C1 segment of cervical spinal cord (tissue), 14 donors: ENCODE results near the gene COLEC11.

ENCODE experiments used
- DNase-seq, 14 donors: peaks; one replicate each; lab custom pipeline; 2025; lab: John Stamatoyannopoulos, UW

Gene COLEC11

DNA sequence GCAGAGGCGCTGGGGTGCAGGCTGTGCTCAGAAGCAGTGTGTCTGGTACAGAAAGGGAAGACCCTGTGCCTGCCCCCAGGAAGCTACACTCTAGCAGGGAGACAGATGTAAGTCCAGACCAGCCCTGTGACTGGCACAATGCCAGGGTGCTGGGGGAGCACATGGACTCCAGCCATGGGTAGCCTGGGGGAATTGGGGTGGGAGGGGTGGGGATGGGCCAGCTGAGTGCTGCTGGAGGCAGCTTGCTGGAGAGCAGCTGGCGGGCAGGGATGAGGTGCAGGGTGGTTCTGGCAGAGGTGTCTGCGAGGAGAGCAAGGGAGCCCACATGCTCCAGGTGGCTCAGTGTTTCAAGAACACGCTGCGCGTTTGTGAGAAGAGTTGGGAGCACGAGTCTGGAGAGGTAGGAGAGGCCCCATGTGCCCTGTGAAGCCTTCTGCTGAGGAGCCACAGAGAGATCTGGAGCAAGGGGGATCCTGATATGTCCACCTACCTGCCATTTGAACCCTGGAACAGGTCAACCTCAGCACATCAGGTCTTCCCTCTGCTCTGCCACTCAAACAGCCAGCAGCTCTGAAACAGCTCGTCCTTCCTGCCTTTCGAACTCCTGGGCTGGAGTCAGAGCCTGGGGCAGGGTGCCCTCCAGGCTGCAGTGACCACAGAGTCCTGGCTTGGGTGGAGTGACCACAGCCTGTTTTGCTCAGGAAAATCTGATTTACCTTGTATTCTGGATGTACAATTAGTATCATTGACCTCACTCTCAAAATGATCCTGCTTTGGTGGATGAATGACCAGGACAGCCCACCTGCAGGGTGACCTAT, 78.2 kb downstream of the COLEC11 start:
- DNase-seq: no peak

DNA sequence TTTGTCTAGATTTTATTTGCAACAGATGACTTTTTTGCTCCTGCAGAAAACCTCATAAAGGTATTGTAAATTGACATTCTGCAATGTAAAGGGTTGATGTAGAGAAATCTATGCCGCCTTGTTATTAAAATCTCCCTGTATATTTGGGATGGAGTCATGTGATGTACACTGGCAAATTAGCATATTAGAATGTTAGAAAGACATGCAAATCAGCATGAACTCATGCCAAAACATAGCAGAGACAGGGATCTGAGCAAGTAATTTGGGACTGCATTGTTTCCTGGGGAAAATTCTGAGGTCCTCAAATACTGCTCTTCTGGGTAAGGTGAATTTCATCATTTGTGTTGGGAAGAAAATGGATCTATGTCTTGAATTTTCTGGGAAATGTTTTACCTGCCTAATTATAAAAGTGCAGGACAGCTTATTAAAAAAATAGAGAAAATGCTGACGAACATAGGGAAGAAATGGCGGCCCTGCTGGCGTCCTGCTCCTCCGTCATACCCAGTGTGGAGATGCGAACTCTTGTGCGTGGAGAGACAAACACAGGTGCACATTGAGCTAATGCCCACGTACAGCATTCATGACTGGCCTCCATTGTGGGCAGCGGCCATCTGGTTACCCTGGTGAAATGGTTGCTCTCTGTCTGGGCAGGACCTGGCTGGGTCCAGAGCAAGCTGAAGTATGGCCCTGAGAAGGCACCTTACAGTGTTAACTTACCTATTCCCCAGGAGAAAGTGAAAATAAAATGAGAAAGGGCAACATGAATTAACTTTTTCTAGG, 79.3 kb downstream of the COLEC11 start:
- no peak for DNase-seq

DNA sequence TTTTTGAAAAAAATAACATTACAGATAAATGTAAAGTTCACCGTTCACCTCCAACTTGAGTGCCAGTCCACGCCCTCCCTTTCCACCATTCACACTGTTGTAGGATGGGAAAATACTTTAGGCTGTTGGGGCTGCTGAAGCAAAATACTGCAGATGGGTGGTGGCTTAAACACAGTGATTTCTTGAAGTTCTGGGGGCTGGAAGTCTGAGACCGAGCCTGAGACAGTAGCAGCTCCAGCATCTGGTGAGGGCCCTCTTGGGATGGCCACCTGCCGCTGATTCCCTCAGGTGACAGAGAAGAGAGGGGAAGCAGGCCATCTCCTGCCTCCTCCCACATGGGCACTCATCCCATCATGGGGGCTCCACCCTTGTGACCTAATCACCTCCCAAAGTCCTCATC, 80.8 kb downstream of the COLEC11 start:
- no peak for DNase-seq

DNA sequence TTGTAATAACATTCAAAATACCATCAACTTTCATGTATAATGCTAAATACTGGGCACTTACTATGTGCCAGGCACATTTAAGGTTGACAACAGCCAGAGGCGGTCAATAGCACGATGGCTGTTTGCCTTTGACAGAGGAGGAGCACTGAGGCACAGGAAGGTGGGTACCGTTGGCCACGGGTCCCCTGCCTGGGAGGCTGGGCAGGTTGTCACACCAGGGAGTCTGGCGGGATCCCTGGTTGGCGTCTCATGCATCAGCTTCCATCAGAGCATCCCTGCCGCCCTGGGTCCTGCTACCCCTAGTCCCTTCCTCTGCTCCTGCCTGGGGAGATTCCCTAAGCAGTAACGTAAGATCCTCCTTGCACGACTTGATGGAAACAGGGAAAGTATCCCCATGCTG, 82.5 kb downstream of the COLEC11 start:
- no peak for DNase-seq

DNA sequence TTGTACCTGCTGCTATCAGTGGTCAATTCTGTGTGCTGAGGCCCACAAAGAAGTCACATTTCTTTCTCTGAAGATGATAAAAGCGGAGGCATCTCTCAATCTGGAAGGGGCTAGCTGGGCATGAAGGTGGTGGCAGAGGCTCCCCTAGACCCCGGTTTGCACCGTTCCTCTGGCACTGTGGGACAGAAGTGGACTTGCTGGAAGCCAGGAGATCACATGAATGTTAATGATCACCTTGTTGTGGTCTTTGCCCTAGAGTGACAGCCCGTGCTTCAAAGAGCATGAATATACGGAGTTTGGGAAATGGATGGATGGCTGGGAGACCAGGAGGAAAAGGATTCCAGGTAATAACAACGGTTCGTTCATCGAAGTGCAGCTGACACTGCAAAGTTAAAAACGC, 83.3 kb downstream of the COLEC11 start:
- DNase-seq: no peak

DNA sequence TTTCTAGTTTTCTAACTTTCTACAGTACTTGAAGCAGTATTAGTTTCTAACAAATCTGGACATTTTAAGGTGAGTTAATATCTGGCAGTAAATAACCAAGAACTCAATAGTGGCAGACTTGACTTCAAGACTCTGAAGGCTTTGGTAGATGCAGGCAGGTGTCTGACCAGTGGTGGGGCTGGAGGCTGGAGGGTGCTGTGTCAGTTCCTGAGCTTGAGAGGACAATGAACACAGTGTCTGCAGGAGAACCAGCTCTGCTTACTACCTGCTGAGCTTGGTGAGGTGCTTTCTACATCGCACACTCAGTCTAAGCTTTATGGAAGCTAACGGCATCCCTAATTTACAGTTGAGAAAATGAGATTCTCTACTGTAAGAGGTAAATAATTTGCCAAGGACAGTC, 84.3 kb downstream of the COLEC11 start:
- DNase-seq: no peak

DNA sequence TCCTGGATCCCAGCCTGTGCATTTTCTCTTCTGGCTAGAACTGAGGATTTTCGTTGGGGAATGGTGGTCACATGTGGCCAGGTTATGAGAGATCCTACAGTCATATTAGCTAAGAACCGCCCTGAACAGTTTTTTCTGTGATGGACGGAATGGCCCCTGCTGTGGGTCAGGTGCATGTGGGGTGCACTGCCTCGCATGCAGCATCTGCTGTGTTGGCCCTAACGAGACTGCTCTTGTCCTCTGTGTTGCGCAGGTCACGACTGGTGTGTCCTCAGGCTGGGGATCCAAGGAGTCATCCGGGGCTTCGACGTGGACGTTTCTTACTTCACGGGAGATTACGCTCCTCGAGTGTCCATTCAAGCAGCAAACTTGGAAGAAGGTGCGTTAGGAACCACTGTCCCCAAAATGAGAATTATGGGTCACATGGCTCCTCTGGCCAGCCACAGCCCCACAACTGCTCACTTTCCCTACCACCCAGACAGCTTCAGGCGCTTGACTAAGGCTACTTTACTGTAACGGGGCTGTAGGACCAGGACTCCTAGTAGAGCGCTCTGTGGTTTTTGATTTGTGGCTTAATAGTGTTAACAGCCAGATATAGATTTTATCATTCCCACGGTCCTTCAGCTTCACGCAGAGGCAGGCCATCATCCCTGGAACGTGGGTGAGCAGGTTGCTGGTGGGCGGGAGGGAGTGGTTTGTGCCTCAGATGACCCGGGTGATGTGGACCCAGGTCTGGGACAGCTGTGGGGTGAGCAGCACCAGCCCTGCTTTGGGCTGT, 84.9 kb downstream of the COLEC11 start:
- DNase-seq: no peak

DNA sequence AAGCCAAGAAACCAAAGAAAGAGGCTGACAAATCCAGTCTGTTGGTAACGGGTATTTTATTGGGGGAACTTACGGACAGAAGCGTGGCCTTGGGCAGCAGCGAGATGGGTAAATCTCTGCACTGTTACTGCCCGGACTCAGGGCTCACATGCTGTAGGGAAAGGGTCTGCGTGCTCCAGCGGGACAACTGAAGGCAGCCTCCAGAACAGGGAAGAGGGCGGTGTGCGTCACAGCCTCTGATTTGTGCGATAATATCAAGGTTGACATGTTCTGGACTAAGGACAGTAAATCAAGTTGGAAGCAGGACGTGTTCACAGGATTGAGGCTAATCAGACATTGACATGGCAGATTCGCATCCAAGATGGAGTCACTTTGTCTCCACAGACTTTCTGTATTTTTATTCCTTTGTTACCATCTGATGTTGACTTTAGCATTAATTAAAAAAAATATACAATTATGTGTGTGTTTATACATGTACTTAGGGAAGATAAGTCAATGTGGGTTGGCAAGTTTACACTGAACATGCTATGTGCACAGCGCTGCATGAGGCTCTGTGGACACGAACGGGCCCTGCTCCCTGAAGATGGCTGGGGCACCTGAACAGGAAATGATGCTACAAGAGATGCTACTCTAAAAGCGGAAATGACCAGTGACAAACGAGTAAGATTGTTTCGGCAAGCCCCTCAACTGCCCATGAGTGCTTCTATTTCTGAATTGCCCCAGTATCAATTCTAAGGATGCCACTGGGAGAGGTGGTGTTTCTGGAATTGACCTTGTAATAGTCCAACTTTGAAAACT, 85.8 kb downstream of the COLEC11 start:
- DNase-seq: no peak

DNA sequence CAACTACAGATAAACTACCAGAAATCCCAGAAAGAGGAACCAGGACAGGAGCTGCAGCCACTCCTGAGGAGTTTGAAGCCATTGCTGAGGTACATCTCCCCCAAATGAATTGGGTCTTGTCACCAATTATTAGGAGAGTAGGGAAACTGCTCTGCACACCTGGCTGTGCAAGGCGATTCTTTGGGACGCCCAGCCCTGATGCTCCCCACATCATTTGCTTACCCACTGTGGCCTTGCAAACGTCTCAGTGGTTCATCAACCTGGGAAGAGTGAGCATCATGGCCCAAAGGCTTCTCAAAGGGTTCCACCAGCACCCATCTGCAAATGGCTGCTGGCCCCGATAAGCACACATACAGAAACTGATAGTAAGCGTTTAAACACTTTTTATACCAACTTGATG, 86.7 kb downstream of the COLEC11 start:
- DNase-seq: no peak

DNA sequence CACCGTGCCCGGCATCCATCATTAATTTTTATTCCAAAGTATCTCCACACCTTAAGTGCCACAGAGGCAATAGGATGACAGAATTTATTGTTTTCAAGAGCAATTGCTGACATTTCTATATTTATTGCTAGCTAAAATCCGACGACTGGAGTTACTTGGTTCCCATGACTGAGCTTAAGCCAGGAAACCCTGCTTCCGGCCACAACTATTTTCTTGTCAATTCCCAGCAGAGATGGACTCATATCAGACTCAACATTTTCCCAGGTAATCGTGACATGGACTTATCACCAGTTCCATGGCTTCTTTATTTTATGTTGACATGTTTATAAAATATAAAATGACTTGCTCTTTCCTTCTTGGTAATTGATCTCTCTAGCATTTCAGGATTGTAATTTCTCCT, 87.9 kb downstream of the COLEC11 start:
- DNase-seq: no peak

DNA sequence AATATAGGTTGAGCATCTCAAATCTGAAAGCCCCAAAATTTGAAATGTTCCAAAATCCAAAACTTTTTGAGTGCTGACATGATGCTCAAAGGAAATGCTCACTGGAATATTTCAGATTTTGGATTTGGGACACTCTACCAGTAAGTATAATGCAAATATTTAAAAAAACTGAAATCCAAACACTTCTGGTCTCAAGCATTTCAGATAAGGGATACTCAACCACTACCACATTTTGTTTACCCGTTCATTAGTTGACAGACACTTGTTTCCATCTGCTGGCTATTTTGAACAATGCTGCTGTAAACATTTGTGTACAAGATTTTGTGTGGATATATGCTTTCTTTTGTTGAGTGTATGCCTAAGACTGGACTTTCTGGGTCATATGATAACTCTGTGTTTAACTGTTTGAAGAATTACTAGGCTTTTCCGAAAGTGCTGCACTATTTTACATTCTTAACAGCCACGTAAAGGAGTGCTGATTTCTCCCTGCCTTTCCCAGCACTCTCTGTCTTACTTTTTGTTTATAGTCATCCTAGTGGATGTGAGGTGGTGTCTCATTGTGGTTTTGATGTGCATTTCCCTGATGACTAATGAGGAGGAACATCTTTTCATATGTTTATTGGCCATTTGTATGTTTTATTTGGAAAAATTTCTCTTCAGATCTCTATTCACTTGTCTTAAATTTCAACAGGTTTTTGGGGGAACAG, 89.0 kb downstream of the COLEC11 start:
- no peak for DNase-seq

DNA sequence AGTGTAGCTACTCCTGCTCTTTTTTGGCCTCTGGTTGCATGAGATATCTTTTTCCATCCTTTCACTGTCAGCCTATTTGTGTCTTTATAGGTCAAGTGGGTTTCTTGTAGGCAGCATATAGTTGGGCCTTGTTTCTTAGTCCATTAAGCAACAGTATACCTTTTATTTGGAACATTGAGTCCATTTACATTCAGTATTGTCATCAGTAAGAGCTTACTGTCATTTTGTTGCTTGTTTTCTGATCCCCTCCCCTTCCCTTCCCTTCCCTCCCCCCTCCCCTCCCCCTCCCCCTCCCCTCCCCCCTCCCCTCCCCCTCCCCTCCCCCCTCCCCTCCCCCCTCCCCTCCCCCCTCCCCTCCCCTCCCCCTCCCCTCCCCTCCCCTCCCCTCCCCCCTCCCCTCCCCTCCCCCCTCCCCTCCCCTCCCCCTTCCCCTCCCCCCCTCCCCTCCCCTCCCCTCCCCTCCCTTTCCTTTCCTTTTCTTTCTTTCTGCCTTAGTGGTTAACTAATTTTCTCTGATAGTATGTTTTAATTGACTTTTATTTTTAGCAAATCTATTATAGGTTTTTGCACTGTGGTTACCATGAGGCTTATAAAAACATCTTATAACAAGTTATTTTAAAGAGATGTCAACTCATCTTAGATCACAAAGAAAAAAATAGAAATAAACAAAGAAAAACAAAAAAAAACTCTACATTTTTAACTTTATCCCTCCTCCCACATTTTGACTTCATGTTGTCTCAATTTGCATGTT, 95.3 kb downstream of the COLEC11 start:
- DNase-seq: no peak

DNA sequence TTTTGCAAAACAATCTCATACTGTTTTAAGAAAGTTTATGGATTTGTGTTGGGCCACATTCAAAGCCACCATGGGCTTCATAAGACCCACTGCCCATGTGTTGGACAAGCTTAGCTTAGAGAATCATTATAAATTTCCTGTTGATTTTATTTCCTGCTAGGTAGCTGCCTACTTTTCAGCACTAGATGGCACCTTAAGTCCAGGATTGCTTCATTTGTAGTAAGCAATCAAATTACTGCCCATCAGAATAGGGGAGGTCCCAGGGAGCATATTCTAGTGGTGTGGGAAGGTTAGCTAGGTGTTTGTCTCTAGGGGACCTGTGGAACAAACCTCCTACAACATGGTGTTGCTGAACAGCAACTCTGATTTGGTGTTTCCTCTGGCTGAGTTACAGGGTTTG, 97.5 kb downstream of the COLEC11 start:
- no peak for DNase-seq
